Neural progenitor cell (in vitro differentiated cells): ENCODE data around the gene GSE1.

Experiments used
- CTCF ChIP-seq: fragments of 200-600 bp; sonication (generic); IDR thresholded peaks from 2 replicates; pipeline ENCODE4 v1.5.1; 2017; ENCODE audit warnings: antibody characterized with exemption, mild to moderate bottlenecking
- EZH2 ChIP-seq: fragments of 200-600 bp; sonication (generic); IDR thresholded peaks from 2 replicates; pipeline ENCODE4 v1.6.1; 2017; ENCODE audit warnings: antibody characterized with exemption, mild to moderate bottlenecking, moderate library complexity
- EZH2phosphoT487 ChIP-seq: fragments of 200-600 bp; sonication (generic); IDR thresholded peaks from 2 replicates; pipeline ENCODE4 v1.6.1; 2017; ENCODE audit warnings: antibody characterized with exemption

DNA sequence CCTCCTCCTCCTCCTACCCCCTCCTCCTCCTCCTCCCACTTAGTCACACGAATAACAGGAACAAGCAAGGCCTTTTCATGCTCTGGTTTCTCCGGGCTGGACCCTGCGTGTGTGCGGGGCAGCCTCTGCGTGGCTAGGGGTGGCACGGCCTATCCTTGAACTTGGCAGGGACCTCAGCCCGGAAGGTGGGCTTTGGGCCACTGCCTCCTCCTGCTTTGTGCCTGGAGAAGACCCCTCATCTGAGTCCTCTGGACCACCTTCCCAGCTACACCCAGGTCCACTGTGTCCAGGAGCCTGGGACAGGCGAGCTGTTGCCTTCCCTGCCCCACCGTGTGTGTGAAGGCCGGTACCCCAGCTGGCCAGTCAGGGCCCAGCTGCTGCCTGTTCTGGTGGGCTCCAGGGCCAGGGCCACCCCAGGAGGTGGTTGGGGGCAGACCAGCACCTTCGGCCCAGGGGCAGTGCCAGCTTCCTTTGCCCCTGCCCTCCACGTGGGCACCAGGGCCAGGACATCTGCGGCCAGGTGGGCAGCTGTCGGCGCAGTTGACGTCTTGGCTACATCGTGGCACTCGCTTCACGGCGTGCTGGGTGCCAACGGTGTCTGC lies 40.3 kb downstream of the GSE1 start:
- TF ChIP-seq CTCF = no peak
- no peak for TF ChIP-seq EZH2
- TF ChIP-seq EZH2phosphoT487 = no peak
